GM19463 (cell line): ENCODE results near the gene R3HDM2.

Experiments
- ATAC-seq: cut with Tn5 transposase; IDR thresholded peaks from one replicate; pipeline ENCODE4 v1.9.1; 2021; ENCODE audit warnings: mild to moderate bottlenecking, moderate library complexity; ENCODE audit not compliant: unreplicated experiment

The R3HDM2 gene

GRCh38 chr12:57232156-57232756, 198.6 kb downstream of the R3HDM2 start:
- no peak for ATAC-seq

DNA sequence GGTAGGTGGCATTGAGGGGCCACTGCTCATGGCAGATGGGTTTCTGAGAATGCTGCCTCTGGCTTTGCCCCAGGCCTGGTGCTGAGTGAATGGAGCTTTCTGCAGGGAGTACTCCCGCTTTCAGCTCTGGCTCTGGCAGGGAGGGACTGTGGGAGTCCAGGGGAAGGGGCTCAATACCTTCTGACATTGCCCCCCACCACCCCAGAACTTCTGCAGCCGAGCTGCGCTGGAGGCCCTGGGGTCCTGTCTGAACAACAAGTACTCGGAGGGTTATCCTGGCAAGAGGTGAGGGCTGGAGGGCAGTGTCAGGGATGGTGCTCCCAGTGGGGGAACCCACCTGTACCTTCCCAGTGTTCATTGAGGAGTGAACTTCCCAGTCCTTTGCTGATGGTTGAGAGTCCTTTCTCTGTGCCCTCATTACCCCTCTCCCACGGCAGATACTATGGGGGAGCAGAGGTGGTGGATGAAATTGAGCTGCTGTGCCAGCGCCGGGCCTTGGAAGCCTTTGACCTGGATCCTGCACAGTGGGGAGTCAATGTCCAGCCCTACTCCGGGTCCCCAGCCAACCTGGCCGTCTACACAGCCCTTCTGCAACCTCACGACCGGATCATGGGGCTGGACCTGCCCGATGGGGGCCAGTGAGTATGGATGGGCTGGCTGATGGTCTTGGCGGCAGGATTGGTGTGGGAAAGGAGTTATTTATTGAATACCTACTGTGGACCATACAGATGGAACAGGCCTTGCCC, 199.4 kb downstream of the R3HDM2 start:
- no peak for ATAC-seq

GRCh38 chr12:57230381-57231155, 200.3 kb downstream of the R3HDM2 start:
- no peak for ATAC-seq

DNA sequence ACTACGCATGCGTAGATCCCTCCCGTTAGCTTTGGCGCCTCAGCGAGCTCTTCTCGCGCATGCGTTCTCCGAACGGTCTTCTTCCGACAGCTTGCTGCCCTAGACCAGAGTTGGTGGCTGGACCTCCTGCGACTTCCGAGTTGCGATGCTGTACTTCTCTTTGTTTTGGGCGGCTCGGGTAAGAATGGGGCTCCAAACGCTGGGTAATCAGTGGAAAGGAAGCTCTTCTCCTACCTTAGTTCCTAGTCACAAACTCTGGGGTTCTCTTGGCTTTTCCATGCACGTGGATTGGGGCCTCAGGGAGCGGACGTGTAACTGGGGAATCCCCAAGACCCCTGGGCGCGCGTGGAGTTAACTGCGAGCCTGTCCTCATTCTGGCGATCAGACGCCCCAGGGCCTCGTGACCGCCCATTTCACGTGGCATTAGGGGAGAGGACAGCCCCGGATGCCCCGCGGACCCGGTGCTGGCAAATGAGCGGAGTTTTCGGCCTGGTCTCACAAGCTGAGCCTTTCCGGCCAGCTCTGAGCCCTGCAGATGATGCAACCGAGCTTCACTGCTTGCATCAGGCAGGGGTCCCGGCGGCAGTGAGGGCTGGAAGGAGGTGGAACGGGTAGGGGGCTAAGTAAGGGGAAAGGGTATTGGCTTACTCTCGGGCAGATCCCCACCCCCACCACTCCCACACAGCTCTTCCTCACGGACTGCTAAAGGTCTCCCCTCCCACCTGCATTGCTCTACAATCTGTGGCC, 201.0 kb downstream of the R3HDM2 start, which contains the start of gene SHMT2:
SHMT2 (plus strand) TSS at position 78 of the 747 bp plus-strand sequence; CDS start at position 146, 68 bp downstream.
- ATAC-seq, result peak; percentile 50

GRCh38 chr12:57229046-57229633, 201.7 kb downstream of the R3HDM2 start:
- ATAC-seq, result peak; percentile 10

- no peak for ATAC-seq
Measured at GRCh38 chr12:57227315-57228115, 203.3 kb downstream of the R3HDM2 start.

DNA sequence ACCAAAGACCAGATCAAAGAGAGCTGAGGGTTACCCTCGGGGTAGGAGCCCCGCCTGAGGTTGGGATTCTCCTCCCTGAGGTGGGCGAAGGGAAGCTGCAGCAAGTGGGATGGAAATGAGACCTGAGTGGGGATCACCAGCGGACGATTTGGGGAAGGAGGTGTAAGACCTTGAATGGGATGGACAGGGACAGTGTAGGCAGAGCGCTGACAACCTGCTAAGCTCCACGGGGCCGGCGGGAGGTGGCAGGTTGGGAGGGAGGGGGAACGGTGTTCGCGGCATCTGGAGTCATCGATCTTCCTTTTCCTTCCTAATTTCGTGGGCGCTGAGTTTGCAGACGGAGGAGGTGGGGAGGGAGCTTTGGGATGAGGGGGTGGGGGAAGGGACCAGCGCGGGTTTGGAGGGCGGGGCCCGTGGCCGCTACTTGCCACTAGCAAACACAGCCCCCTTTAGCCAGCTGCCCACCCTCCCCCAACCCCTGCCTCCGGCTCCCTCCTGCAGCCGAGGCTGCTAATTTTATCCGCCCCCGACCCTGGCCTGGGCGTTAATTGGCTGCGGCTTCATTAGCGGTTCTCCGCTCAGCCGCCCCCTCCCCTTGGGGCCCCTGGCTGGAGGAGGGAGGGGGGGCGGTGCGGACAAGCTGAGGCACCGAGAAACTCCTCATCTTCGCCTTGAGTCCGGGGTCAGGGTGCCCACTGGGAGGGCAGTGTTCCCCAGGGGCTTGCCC, 204.1 kb downstream of the R3HDM2 start:
- no peak for ATAC-seq

DNA sequence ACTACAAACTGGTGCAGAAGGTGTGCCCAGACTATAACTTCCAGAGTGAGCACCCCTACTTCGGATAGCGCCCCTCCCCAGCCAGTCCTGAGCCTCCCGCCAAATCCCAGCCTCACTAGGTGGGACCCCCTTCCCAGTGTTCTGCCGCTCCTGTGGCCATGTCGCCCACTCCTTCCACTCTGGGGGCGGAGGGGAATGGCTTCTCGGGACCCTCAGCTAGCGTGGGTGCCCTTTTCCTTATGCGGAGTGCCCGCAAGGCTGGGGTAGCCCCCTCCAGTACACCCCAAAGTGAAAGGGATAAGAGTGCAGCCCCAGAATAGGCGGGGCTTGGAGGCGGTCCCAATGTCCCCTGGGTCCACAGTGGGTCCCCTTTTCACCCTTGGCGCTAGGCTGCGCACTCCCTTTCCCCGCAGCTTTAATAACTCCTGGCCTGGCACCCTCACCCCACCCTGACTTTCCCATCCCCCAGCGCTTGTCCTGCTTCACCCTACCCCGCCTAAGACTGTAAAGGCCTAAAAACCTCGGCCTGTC, 205.1 kb downstream of the R3HDM2 start:
- no peak for ATAC-seq

DNA sequence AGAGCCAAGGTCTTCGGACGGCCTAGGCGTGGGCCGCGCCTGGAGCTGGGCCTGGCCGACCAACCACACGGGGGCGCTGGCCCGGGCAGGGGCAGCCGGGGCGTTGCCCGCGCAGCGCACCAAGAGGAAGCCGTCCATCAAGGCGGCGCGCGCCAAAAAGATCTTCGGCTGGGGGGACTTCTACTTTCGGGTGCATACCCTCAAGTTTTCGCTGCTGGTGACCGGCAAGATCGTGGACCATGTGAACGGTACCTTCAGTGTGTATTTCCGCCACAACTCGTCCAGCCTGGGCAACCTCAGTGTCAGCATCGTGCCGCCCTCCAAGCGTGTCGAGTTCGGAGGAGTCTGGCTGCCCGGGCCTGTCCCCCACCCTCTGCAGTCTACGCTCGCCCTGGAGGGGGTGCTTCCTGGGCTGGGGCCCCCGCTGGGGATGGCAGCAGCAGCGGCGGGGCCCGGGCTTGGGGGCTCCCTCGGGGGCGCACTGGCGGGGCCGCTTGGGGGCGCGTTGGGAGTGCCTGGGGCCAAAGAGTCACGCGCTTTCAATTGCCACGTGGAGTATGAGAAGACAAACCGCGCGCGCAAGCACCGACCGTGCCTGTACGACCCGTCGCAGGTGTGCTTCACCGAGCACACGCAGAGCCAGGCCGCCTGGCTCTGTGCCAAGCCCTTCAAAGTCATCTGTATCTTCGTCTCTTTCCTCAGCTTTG, 205.7 kb downstream of the R3HDM2 start:
- ATAC-seq, result no peak

- no peak for ATAC-seq
Measured at GRCh38 chr12:57224278-57224972, 206.4 kb downstream of the R3HDM2 start.

GRCh38 chr12:57223191-57224165, 207.4 kb downstream of the R3HDM2 start:
- no peak for ATAC-seq

GRCh38 chr12:57222286-57223190, 208.3 kb downstream of the R3HDM2 start:
- no peak for ATAC-seq

DNA sequence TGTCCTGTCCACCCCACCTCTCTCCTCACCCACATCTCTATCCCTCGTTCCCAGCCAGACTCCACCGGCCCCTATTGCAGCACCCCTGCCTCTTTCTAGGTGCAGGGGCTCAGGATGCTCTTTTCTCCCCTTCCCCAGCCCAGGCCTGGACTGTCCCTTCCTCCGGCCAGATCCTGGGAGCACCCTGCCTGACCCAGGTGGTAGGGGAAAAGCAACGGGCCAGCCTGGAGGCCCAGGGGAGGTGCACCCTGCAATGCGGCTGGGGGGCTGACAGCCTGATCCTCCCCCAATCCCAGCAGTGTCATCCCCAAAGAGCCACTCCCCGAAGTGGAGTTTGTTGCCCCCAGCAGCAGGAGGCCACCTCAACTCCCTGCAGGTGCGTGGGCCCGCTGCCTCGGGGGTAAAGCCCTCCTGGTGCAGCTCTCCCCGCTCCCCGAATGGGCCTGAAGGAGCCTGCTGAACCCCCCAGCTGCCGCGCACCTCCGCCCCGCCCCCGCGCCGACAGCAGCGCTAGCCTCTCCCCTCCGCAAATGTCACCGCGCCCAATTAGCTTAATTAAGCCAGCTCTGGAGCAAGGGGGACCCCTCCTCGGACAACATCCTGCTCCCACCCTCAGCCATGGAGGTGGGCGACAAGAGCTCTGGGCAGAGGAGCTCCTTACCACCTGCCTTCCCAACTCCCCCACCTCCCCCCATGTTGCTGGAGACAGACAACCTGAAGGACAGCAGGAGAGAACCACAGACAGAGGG, 209.5 kb downstream of the R3HDM2 start:
- ATAC-seq, result no peak

DNA sequence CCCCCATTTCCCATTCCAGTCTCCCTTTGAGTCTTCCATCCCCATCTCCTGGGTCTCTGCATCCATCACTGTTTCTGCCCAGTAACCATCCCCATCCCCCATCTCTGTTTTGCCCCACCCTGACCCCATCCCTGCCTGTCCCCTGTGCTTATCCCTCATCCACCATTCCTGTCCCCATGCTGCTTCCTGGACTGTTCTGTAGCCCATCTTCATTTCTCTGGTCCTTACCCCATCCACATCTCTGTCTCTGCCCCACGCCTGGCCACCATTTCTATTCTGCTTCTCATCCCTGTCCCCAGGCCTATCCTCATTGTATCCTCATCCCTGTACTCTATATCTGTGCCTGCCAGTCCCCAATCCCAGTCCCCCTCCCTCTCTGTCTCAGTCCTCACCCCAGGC, 210.1 kb downstream of the R3HDM2 start:
- no peak for ATAC-seq
